ENCODE data around the gene IDE.

DNA sequence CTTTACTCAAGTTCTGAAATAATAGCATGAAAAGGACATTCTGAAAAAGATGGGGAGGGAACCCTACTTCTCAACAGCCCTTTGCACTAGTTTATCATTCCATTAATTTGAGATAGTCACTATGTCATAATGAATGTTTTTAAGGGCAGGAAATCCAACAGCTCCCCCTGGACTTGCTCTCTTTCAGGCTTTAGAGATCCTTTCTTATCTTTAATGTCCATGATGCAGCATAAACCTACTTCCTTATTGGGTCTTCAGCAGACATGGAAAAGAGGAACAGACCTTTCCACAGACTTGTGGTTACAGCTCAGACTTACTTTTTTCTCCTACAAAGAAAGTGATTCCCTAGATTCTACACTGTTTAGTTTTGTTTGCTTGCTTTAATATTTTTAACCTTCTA, 87.3 kb downstream of the IDE start:
- TF ChIP-seq, protein P1, sequence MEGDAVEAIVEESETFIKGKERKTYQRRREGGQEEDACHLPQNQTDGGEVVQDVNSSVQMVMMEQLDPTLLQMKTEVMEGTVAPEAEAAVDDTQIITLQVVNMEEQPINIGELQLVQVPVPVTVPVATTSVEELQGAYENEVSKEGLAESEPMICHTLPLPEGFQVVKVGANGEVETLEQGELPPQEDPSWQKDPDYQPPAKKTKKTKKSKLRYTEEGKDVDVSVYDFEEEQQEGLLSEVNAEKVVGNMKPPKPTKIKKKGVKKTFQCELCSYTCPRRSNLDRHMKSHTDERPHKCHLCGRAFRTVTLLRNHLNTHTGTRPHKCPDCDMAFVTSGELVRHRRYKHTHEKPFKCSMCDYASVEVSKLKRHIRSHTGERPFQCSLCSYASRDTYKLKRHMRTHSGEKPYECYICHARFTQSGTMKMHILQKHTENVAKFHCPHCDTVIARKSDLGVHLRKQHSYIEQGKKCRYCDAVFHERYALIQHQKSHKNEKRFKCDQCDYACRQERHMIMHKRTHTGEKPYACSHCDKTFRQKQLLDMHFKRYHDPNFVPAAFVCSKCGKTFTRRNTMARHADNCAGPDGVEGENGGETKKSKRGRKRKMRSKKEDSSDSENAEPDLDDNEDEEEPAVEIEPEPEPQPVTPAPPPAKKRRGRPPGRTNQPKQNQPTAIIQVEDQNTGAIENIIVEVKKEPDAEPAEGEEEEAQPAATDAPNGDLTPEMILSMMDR (IDR thresholded peaks at IDR 0.05) = no peak
- no peak for TF ChIP-seq POLR2A (IDR thresholded peaks at IDR 0.05)
- no peak for TF ChIP-seq POLR2AphosphoS5 (IDR thresholded peaks at IDR 0.05)
- TF ChIP-seq EP300 (IDR thresholded peaks at IDR 0.05) = no peak

Data from suprapubic skin (tissue), 4 donors.